MCF 10A (cell line): ENCODE data around the gene PRRX2. TPM values are rescaled to one million over a fixed set of nuclear protein-coding genes. Genes with fewer than 3 reads are reported as not detected.

Experiments
- BruUV-seq: library from RNA; stranded (reverse); fragments of 400-500 nt; replicated peaks from 2 replicates; lab custom pipeline; 2021; lab: Mats Ljungman, UMichigan
- CTCF ChIA-PET: fragments of 300-600 bp; sonication (Branson Sonifier 250); formaldehyde crosslinking; extraction: SDS; loops from one replicate; lab custom pipeline; 2021; ENCODE audit warnings: antibody characterized with exemption, inconsistent platforms; lab: Yijun Ruan, JAX
- POLR2A ChIA-PET: fragments of 300-600, 350-650 bp; sonication (Branson Sonifier 250); formaldehyde crosslinking; extraction: SDS; loops from one replicate; lab custom pipeline; 2020; ENCODE audit warnings: antibody characterized with exemption, inconsistent platforms; lab: Yijun Ruan, JAX
- DNase-seq: peaks from one replicate; pipeline ENCODE4 v3.0.0-alpha.2; 2018; ENCODE audit not compliant: unreplicated experiment
- H3K27ac Mint-ChIP-seq: one replicate; pipeline ENCODE4 v1.8.0; 2022; ENCODE audit warnings: mild to moderate bottlenecking, low read depth, mixed read lengths; ENCODE audit not compliant: unreplicated experiment
- H3K27me3 Mint-ChIP-seq: one replicate; pipeline ENCODE4 v1.8.0; 2022; ENCODE audit warnings: mixed read lengths; ENCODE audit not compliant: insufficient read depth, unreplicated experiment
- H3K36me3 Mint-ChIP-seq: one replicate; pipeline ENCODE4 v1.8.0; 2022; ENCODE audit warnings: mild to moderate bottlenecking, moderate library complexity, mixed read lengths; ENCODE audit not compliant: insufficient read depth, unreplicated experiment
- H3K4me1 Mint-ChIP-seq: one replicate; pipeline ENCODE4 v1.8.0; 2022; ENCODE audit warnings: mixed read lengths; ENCODE audit not compliant: insufficient read depth, unreplicated experiment
- H3K4me3 Mint-ChIP-seq: one replicate; pipeline ENCODE4 v1.8.0; 2022; ENCODE audit warnings: mild to moderate bottlenecking, moderate library complexity, mixed read lengths; ENCODE audit not compliant: unreplicated experiment
- H3K9me3 Mint-ChIP-seq: one replicate; pipeline ENCODE4 v1.8.0; 2022; ENCODE audit warnings: mixed read lengths; ENCODE audit not compliant: unreplicated experiment
- CTCF ChIP-seq: fragments of 200-600 bp; IDR thresholded peaks from one replicate; pipeline ENCODE4 v1.8.0; 2022; ENCODE audit warnings: antibody characterized with exemption, mild to moderate bottlenecking; ENCODE audit not compliant: unreplicated experiment
- intact Hi-C: fragments of 100-400 bp; cut with micrococcal nuclease; formaldehyde crosslinking; loops from 2 replicates; pipeline ENCODE4 v1.14.1; 2022
- total RNA-seq: library from RNA; stranded (reverse); gene quantifications from 2 replicates; pipeline ENCODE4 v1.2.3, GENCODE V29; 2022

The PRRX2 gene
- total RNA-seq, 1 experiment from 2014 or later: not detected

- H3K4me1 Mint-ChIP-seq: peaks cover 12% of the 10 kb centered on the region
- no peak for DNase-seq
- H3K4me3 Mint-ChIP-seq: no peak overlapping the region
- intact Hi-C loops: no loop called here
- ChIA-PET CTCF (interaction anchor here (0.9 to 6.0 kb wide), 7 partner anchors 20 to 146 kb away, joined by 3 to 45 read pairs (median 5); no protein-coding TSS in a partner anchor), POLR2A (interaction anchor here (0.8 to 2.1 kb wide), 3 partner anchors 71 to 191 kb away, joined by 3 to 5 read pairs (median 4); partner anchors contain the start of genes C9orf78 and USP20)
- H3K9me3 Mint-ChIP-seq: peaks cover 10% of the 10 kb centered on the region
- no peaks in the 10 kb centered on the region for H3K36me3 Mint-ChIP-seq
- H3K27me3 Mint-ChIP-seq: no peaks in the 10 kb centered on the region
- H3K27ac Mint-ChIP-seq: no peak overlapping the region
- TF ChIP-seq CTCF: no peak
- no TSS peak for BruUV-seq
Measured at GRCh38 chr9:129644365-129644764, 21.1 kb upstream of the PRRX2 start.

GRCh38 chr9:129644902-129645301, 20.5 kb upstream of the PRRX2 start:
- H3K27ac Mint-ChIP-seq: no peak overlapping the region
- no peak for DNase-seq
- H3K27me3 Mint-ChIP-seq: no peaks in the 10 kb centered on the region
- peaks cover 12% of the 10 kb centered on the region for H3K4me1 Mint-ChIP-seq
- peaks cover 10% of the 10 kb centered on the region for H3K9me3 Mint-ChIP-seq
- no peak for TF ChIP-seq CTCF
- ChIA-PET POLR2A (interaction anchor here (1.2 kb wide), 1 partner anchor 157 kb away, joined by 3 read pairs; no protein-coding TSS in a partner anchor), CTCF (interaction anchor here (0.7 to 6.0 kb wide), 5 partner anchors 43 to 1232 kb away, joined by 3 to 45 read pairs (median 6); no protein-coding TSS in a partner anchor)
- BruUV-seq: no TSS peak
- intact Hi-C loops: no loop called here
- H3K36me3 Mint-ChIP-seq: no peaks in the 10 kb centered on the region
- no peak overlapping the region for H3K4me3 Mint-ChIP-seq

GRCh38 chr9:129646252-129646651, 19.2 kb upstream of the PRRX2 start:
- TF ChIP-seq CTCF: no peak
- H3K36me3 Mint-ChIP-seq: no peaks in the 10 kb centered on the region
- ChIA-PET POLR2A (interaction anchor here (1.2 kb wide), 2 partner anchors 104 to 156 kb away, joined by 3 read pairs; no protein-coding TSS in a partner anchor), CTCF (interaction anchor here (0.5 to 1.8 kb wide), 5 partner anchors 65 to 144 kb away, joined by 3 to 6 read pairs (median 4); no protein-coding TSS in a partner anchor)
- peaks cover 10% of the 10 kb centered on the region for H3K9me3 Mint-ChIP-seq
- BruUV-seq: no TSS peak
- H3K27me3 Mint-ChIP-seq: no peaks in the 10 kb centered on the region
- H3K4me1 Mint-ChIP-seq: peaks cover 15% of the 10 kb centered on the region
- intact Hi-C loops: no loop called here
- H3K27ac Mint-ChIP-seq: no peak overlapping the region
- DNase-seq: no peak
- H3K4me3 Mint-ChIP-seq: no peak overlapping the region

GRCh38 chr9:129646654-129647053, 18.8 kb upstream of the PRRX2 start:
- TF ChIP-seq CTCF: no peak
- DNase-seq: no peak
- Mint-ChIP-seq H3K27me3 (no peaks in the 10 kb centered on the region), H3K9me3 (peaks cover 10% of the 10 kb centered on the region), H3K27ac (no peak overlapping the region), H3K4me3 (no peak overlapping the region), H3K36me3 (no peaks in the 10 kb centered on the region), H3K4me1 (peaks cover 13% of the 10 kb centered on the region)
- CTCF ChIA-PET: interaction anchor here (0.5 to 1.8 kb wide), 5 partner anchors 91 to 144 kb away, joined by 3 to 6 read pairs (median 4); no protein-coding TSS in a partner anchor
- BruUV-seq: no TSS peak
- POLR2A ChIA-PET: interaction anchor here (1.2 kb wide), 1 partner anchor 104 kb away, joined by 3 read pairs; no protein-coding TSS in a partner anchor
- intact Hi-C loops: no loop called here
